Measurements from ENCODE around the gene KCNK7. TPM values are rescaled to one million over a fixed set of nuclear protein-coding genes. Genes with fewer than 3 reads are reported as not detected.

Gene KCNK7
- total RNA-seq, 6 donors from 2014 or later = 0.59 to 3.7 (median 1.7) TPM; not detected in 1

DNA sequence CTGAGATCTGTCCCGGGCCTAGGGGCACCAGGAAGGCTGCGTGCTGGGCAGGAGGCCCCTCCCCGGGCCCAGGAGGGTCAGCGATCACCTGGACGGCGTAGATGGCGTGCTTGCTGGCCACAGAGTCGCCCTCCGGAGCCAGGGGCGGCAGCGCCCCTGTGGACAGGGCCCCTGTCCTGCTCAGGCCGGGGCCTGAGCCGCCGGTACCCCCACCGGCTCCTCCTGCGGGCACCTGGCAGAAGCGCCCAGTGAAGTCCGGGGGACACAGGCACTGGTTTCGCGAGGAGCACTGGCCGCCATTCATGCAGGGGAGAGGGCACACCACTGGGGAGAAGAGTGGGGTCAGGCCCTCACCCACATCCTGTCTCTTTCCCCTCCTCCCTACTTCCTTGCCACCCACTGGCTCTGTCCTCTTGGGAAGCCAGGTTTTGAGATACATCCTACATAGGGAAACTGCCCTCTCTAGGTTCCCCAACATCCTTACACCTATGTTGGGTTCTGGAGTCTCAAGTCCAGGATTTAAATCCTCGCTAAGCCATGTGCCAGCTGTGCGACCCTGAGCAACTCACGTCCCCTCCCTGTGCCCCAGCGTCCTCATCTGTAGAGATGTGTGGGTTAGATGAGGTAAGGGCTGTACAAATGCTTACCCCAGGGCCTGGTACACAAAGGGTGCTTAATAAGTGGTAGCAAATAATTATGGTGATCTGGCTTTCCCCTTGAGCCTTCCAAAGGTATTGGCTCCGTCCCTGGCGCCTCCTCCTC, 41.4 kb downstream of the KCNK7 start:
- 86 to 87% methylated on average over 15 to 16 of the region's 27 CpGs for WGBS, 2 donors
- H3K27ac ChIP-seq = peak overlapping the region in 1 of 4 donors; percentile 97

DNA sequence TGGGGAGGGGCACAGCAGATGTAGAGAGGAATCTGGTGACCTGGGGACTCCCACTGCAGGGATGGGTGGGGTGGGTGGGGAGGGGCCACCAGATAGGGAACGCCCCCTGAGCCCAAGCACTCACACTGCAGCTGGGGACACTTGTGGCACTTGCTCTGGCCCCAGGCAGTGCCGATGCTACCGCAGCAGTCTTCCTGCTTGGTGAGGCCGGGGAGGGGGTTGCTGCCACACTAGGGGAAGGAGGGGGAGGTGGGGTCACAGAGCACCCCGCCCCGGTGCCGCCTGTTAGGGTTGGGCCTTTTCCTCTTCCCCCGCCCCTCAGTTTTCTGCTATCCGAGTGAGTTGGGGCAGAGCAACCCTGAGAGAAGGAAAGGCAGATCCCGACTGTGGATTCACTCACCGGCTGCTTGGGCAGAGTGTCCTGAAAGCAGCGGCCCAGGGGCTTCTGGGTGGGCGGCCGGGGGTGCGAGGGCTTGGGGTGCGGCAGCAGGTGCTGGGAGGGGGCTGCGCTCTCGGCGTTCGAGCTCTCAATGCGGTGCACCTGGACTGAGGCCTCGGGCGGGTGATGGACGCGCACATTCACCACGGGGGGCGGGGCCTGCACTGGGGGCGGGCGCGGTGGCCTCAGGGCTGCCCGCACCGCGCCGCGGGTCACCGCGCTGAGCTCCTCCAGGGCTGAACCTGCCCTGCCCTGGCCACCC, 42.1 kb downstream of the KCNK7 start:
- no peak overlapping the region for H3K4me3 ChIP-seq
- H3K27ac ChIP-seq = peak overlapping the region in 1 of 4 donors; percentile 40
- ATAC-seq (ENCODE audit: low FRiP score in 2 of 2) (no peak), DNase-seq (peak in 1 of 2 donors; percentile 84)
- H3K27me3 ChIP-seq = no peaks in the 10 kb centered on the region
- TF ChIP-seq, protein P1, sequence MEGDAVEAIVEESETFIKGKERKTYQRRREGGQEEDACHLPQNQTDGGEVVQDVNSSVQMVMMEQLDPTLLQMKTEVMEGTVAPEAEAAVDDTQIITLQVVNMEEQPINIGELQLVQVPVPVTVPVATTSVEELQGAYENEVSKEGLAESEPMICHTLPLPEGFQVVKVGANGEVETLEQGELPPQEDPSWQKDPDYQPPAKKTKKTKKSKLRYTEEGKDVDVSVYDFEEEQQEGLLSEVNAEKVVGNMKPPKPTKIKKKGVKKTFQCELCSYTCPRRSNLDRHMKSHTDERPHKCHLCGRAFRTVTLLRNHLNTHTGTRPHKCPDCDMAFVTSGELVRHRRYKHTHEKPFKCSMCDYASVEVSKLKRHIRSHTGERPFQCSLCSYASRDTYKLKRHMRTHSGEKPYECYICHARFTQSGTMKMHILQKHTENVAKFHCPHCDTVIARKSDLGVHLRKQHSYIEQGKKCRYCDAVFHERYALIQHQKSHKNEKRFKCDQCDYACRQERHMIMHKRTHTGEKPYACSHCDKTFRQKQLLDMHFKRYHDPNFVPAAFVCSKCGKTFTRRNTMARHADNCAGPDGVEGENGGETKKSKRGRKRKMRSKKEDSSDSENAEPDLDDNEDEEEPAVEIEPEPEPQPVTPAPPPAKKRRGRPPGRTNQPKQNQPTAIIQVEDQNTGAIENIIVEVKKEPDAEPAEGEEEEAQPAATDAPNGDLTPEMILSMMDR (IDR thresholded peaks at IDR 0.05) = no peak
- no peak for TF ChIP-seq POLR2AphosphoS5 (IDR thresholded peaks at IDR 0.05)
- TF ChIP-seq EP300 (IDR thresholded peaks at IDR 0.05) = no peak
- no peak for TF ChIP-seq POLR2A (IDR thresholded peaks at IDR 0.05)
- WGBS, 2 donors = 68 to 82% methylated on average over 19 to 20 of the region's 37 CpGs
- peaks cover 0 to 19% (median 9%) of the 10 kb centered on the region in 4 donors for H3K36me3 ChIP-seq
- H3K4me1 ChIP-seq = peaks cover 26 to 71% (median 39%) of the 10 kb centered on the region in 4 donors
- no peaks in the 10 kb centered on the region for H3K9me3 ChIP-seq

More for the DNA sequence above, 41.4 kb downstream of the KCNK7 start:
- Histone ChIP-seq H3K4me3 (no peak overlapping the region), H3K36me3 (peaks cover 0 to 14% (median 5%) of the 10 kb centered on the region in 4 donors), H3K4me1 (peaks cover 34 to 79% (median 47%) of the 10 kb centered on the region in 4 donors), H3K9me3 (no peaks in the 10 kb centered on the region), H3K27me3 (no peaks in the 10 kb centered on the region)
- DNase-seq (no peak), ATAC-seq (ENCODE audit: low FRiP score in 2 of 2) (no peak)
- TF ChIP-seq, protein P1 (IDR thresholded peaks at IDR 0.05) = no peak
- no peak for TF ChIP-seq EP300 (IDR thresholded peaks at IDR 0.05)
- no peak for TF ChIP-seq POLR2AphosphoS5 (IDR thresholded peaks at IDR 0.05)
- TF ChIP-seq POLR2A (IDR thresholded peaks at IDR 0.05) = no peak

DNA sequence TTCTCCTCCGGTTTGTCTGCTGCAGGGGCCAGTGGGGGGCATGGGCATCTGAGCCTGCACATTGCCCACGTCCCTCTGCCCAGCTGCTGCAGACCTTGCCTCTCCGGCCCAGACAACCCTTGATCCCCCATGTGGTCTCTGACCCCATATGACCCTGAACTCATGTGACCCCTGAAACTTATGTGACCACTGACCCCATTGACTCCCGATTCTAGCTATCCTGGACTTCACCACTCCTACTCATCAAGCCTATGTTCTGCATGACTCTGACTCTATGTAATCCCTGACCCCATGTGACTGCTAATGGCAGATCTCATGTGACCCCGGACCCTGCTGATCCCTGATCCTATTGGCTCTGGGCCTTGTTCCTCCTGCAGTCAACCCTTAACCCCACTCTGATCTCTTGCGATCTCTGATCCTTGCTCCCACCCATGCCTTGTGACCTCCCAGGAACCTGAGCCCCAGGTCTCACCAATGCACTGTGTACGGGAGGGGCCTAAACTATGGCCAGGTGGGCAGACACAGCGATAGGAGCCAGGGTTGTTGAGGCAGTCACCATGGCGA, 43.1 kb downstream of the KCNK7 start:
- TF ChIP-seq, protein P1 (IDR thresholded peaks at IDR 0.05) = no peak
- TF ChIP-seq EP300 (IDR thresholded peaks at IDR 0.05) = no peak
- no peak for TF ChIP-seq POLR2A (IDR thresholded peaks at IDR 0.05)
- no peak for TF ChIP-seq POLR2AphosphoS5 (IDR thresholded peaks at IDR 0.05)

DNA sequence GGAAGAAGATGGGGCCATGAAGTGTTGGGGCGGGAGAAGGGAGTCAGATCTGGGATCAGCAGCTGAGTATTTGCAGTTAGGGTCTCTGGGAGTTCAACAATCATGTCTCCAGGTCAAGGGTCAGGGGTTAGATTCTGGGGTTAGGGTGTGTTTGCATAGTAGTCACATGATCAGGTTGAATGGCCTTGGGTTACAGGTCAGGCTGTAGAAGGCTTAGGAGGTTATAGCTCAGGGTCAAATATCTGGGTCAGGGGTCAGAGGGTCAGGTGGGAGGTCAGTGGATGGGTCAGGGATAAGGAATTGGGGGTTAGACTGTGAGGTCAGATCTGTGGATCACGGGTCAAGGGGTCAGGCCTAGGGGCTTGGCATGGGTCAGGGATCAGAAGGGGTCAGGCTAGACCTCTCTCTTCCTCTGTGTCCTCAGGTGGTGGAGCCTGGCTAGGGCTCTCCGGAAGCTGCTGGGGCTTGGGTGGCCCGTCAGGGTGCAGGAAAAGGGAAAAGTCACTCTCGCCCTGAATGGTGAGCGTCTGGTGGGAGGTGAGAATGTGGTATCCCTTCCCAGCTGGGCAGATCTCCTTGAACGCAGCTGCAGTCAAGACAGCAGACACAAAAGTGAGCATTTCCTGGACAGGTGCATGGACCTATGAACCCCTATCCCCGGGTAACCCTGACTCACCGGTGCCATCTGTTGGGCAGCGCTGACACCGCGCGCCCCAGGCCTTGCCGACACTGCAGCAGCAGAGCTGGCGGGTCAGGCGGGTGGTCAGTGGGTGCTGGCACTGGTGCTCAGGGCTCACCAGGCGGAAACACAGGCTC, 43.8 kb downstream of the KCNK7 start:
- Histone ChIP-seq H3K27ac (peak overlapping the region in 2 of 4 donors; percentile 4 to 26), H3K9me3 (no peaks in the 10 kb centered on the region), H3K4me3 (no peak overlapping the region), H3K4me1 (peaks cover 26 to 66% (median 34%) of the 10 kb centered on the region in 4 donors), H3K27me3 (no peaks in the 10 kb centered on the region), H3K36me3 (peaks cover 0 to 25% (median 13%) of the 10 kb centered on the region in 4 donors)
- TF ChIP-seq EP300 (IDR thresholded peaks at IDR 0.05) = no peak
- TF ChIP-seq, protein P1 (IDR thresholded peaks at IDR 0.05) = peak in 5 of 6 experiments; percentile 37 to 70 (median 59)
- 59 to 82% methylated on average over 4 to 5 of the region's 17 CpGs for WGBS, 2 donors
- DNase-seq (peak; percentile 85 to 94), ATAC-seq (ENCODE audit: low FRiP score in 2 of 2) (peak; percentile 59 to 79)

More for the DNA sequence above, 43.1 kb downstream of the KCNK7 start:
- DNase-seq (no peak), ATAC-seq (ENCODE audit: low FRiP score in 2 of 2) (peak in 1 of 2 donors; percentile 12)
- WGBS, 2 donors = 82 to 100% methylated on average over 3 to 8 of the region's 9 CpGs
- Histone ChIP-seq H3K4me1 (peaks cover 25 to 66% (median 37%) of the 10 kb centered on the region in 4 donors), H3K36me3 (peaks cover 0 to 23% (median 11%) of the 10 kb centered on the region in 4 donors), H3K9me3 (no peaks in the 10 kb centered on the region), H3K27ac (peak overlapping the region in 1 of 4 donors; percentile 40), H3K27me3 (no peaks in the 10 kb centered on the region), H3K4me3 (no peak overlapping the region)
